HCT116 (cell line): Measurements from ENCODE around the gene FOXN3. TPM values are rescaled to one million over a fixed set of nuclear protein-coding genes. Genes with fewer than 3 reads are reported as not detected.

Source experiments
- ATAC-seq: fragments of 200-7000 bp; cut with Tn5 transposase; 2 replicates; pipeline ENCODE4 v1.9.1; 2020; ENCODE audit warnings: mild to moderate bottlenecking, moderate library complexity
- BruUV-seq: library from RNA; stranded (reverse); fragments of 400-500 nt; replicated peaks from 2 replicates; lab custom pipeline; 2021; lab: Mats Ljungman, UMichigan
- CTCF ChIA-PET: fragments of 300-600 bp; sonication (Branson Sonifier 250); formaldehyde crosslinking; loops from one replicate; lab custom pipeline; 2021; ENCODE audit warnings: antibody characterized with exemption; lab: Charles Lee
- POLR2A ChIA-PET: fragments of 300-600, 350-600 bp; sonication (Branson Sonifier 250); formaldehyde crosslinking; loops from one replicate; lab custom pipeline; 2021; ENCODE audit warnings: antibody characterized with exemption; lab: Charles Lee
- RAD21 ChIA-PET, 2 experiments: fragments of 300-600 bp; sonication (Branson Sonifier 250); formaldehyde crosslinking; loops; one replicate each; lab custom pipeline; 2023; ENCODE audit warnings: low total read pairs in 2 of 2; ENCODE audit not compliant: uncharacterized antibody in 2 of 2, unreplicated experiment in 2 of 2, low non-redundant PET in 1 of 2; lab: Charles Lee
- DNase-seq: peaks from one replicate; pipeline ENCODE4 v3.0.0-alpha.2; 2010; ENCODE audit warnings: low read depth, low spot score
- H2AFZ ChIP-seq: fragments of 200-600 bp; shearing (Covaris generic), sonication (generic); 2 replicates; pipeline ENCODE4 v1.6.1; 2017; ENCODE audit warnings: low read depth, mixed run types, mixed read lengths, antibody characterized with exemption, low read length; ENCODE audit not compliant: poor library complexity, severe bottlenecking
- H3K27ac ChIP-seq: 2 replicates; pipeline ENCODE4 v1.5.1; 2012; ENCODE audit warnings: low read depth, low read length
- H3K27me3 ChIP-seq: fragments of 200-600 bp; sonication (generic); 2 replicates; pipeline ENCODE4 v1.6.1; 2016; ENCODE audit warnings: mixed run types, low read length, mixed read lengths; ENCODE audit not compliant: insufficient read depth
- H3K36me3 ChIP-seq, 2 experiments: fragments of 200-500 bp in 1 of 2; fragments of 200-600 bp in 1 of 2; sonication (Bioruptor generic) in 1 of 2; sonication (generic) in 1 of 2; 2 replicates each; pipeline versions ENCODE4 v1.5.1 to v1.6.1; 2014 to 2016; ENCODE audit warnings: low read length in 2 of 2, inconsistent platforms in 1 of 2, mixed read lengths in 1 of 2, mixed run types in 1 of 2; ENCODE audit not compliant: insufficient read depth in 2 of 2, control insufficient read depth in 1 of 2
- H3K4me1 ChIP-seq, 2 experiments: fragments of 200-600 bp in 1 of 2; sonication (generic) in 1 of 2; 2 replicates each; pipeline versions ENCODE4 v1.5.1 to v1.6.1; 2012 to 2017; ENCODE audit warnings: low read length in 2 of 2, inconsistent platforms in 1 of 2, mild to moderate bottlenecking in 1 of 2, mixed read lengths in 1 of 2, mixed run types in 1 of 2, moderate library complexity in 1 of 2; ENCODE audit not compliant: insufficient read depth in 2 of 2, control insufficient read depth in 1 of 2
- H3K4me2 ChIP-seq: fragments of 200-600 bp; sonication (generic); 2 replicates; pipeline ENCODE4 v1.6.1; 2017; ENCODE audit warnings: mixed run types, low read length, mixed read lengths
- H3K4me3 ChIP-seq, 2 experiments: fragments of 200-600 bp in 1 of 2; sonication (generic) in 1 of 2; replicated peaks in 1 of 2; 2 replicates each; pipeline ENCODE4 v1.5.1; 2011 to 2016; ENCODE audit warnings: low read length in 2 of 2, control low read depth in 1 of 2, low read depth in 1 of 2, mild to moderate bottlenecking in 1 of 2, mixed read lengths in 1 of 2, mixed run types in 1 of 2
- H3K79me2 ChIP-seq: fragments of 200-600 bp; sonication (generic); 2 replicates; pipeline ENCODE4 v1.6.1; 2017; ENCODE audit warnings: mild to moderate bottlenecking, mixed run types, low read length, moderate library complexity, mixed read lengths; ENCODE audit not compliant: insufficient read depth
- H3K9ac ChIP-seq: fragments of 200-600 bp; sonication (generic); 2 replicates; pipeline ENCODE4 v1.6.1; 2016; ENCODE audit warnings: low read length, mixed read lengths
- H3K9me2 ChIP-seq: fragments of 200-600 bp; sonication (generic), shearing (Covaris generic); 2 replicates; pipeline ENCODE4 v1.6.1; 2017; ENCODE audit warnings: mixed run types, mild to moderate bottlenecking, moderate library complexity; ENCODE audit not compliant: insufficient read depth
- H3K9me3 ChIP-seq, 2 experiments: fragments of 200-500 bp in 1 of 2; fragments of 200-600 bp in 1 of 2; sonication (Bioruptor generic) in 1 of 2; sonication (generic) in 1 of 2; 2 replicates each; pipeline ENCODE4 v1.6.1; 2014 to 2017; ENCODE audit warnings: low read length in 2 of 2, mixed read lengths in 2 of 2, inconsistent platforms in 1 of 2, low read depth in 1 of 2, mild to moderate bottlenecking in 1 of 2, mixed run types in 1 of 2, moderate library complexity in 1 of 2; ENCODE audit not compliant: control insufficient read depth in 1 of 2, insufficient read depth in 1 of 2
- H4K20me1 ChIP-seq: fragments of 200-600 bp; sonication (generic), shearing (Covaris generic); 2 replicates; pipeline ENCODE4 v1.6.1; 2017; ENCODE audit warnings: mixed run types, mild to moderate bottlenecking, moderate library complexity; ENCODE audit not compliant: insufficient read depth
- ATF3 ChIP-seq: IDR thresholded peaks from 2 replicates; pipeline ENCODE4 v1.6.1; 2012
- CBX3 ChIP-seq: IDR thresholded peaks from 2 replicates; pipeline ENCODE4 v1.6.1; 2012; ENCODE audit warnings: low read depth
- CTCF ChIP-seq, 3 experiments: fragments of 200-600 bp in 1 of 3; sonication (generic) in 1 of 3; IDR thresholded peaks in 2 of 3; conservative IDR thresholded peaks in 1 of 3; 2 replicates each; pipeline ENCODE4 v1.5.1; 2012 to 2017; ENCODE audit warnings: low read depth in 2 of 3, low read length in 2 of 3, antibody characterized with exemption in 1 of 3, borderline replicate concordance in 1 of 3, control low read depth in 1 of 3, mild to moderate bottlenecking in 1 of 3, mixed read lengths in 1 of 3, mixed run types in 1 of 3, moderate library complexity in 1 of 3; ENCODE audit not compliant: insufficient read depth in 1 of 3
- EGR1 ChIP-seq: IDR thresholded peaks from 2 replicates; pipeline ENCODE4 v1.6.1; 2012; ENCODE audit warnings: low read depth
- ELF1 ChIP-seq: IDR thresholded peaks from 2 replicates; pipeline ENCODE4 v1.6.1; 2012; ENCODE audit warnings: low read depth, borderline replicate concordance
- EZH2 ChIP-seq: fragments of 200-600 bp; sonication (generic); IDR thresholded peaks from 2 replicates; pipeline ENCODE4 v1.6.1; 2017; ENCODE audit warnings: antibody characterized with exemption, mixed run types
- EZH2phosphoT487 ChIP-seq: fragments of 200-600 bp; IDR thresholded peaks from 2 replicates; pipeline ENCODE4 v1.6.1; 2018; ENCODE audit warnings: antibody characterized with exemption, borderline replicate concordance
- MAX ChIP-seq: IDR thresholded peaks from 2 replicates; pipeline ENCODE4 v1.6.1; 2012
- POLR2A ChIP-seq: IDR thresholded peaks from 2 replicates; pipeline ENCODE4 v1.7.0; 2011; ENCODE audit warnings: borderline replicate concordance; ENCODE audit not compliant: insufficient read depth, insufficient read length; ENCODE audit errors: extremely low read depth
- RAD21 ChIP-seq: IDR thresholded peaks from 2 replicates; pipeline ENCODE4 v1.6.1; 2012; ENCODE audit warnings: low read depth, mild to moderate bottlenecking
- SIN3A ChIP-seq: IDR thresholded peaks from 2 replicates; pipeline ENCODE4 v1.6.1; 2012; ENCODE audit warnings: low read depth
- SP1 ChIP-seq: IDR thresholded peaks from 2 replicates; pipeline ENCODE4 v1.6.1; 2012; ENCODE audit warnings: low read depth
- SRF ChIP-seq: IDR thresholded peaks from 2 replicates; pipeline ENCODE4 v1.6.1; 2012; ENCODE audit warnings: low read depth
- YY1 ChIP-seq: IDR thresholded peaks from 2 replicates; pipeline ENCODE4 v1.6.1; 2011; ENCODE audit warnings: low read length, low read depth, moderate library complexity, mild to moderate bottlenecking; ENCODE audit not compliant: insufficient replicate concordance; ENCODE audit errors: extremely low read depth
- ZBTB33 ChIP-seq: IDR thresholded peaks from 2 replicates; pipeline ENCODE4 v1.6.1; 2011; ENCODE audit warnings: mild to moderate bottlenecking, low read length, moderate library complexity; ENCODE audit not compliant: insufficient replicate concordance; ENCODE audit errors: extremely low read depth
- ZNF274 ChIP-seq: fragments of 200-500 bp; sonication (Bioruptor generic); IDR thresholded peaks from 2 replicates; pipeline ENCODE4 v1.6.1; 2014; ENCODE audit warnings: mild to moderate bottlenecking, low read depth, low read length, inconsistent platforms
- intact Hi-C: fragments of 100-400 bp; cut with micrococcal nuclease; formaldehyde crosslinking; loops from 2 replicates; pipeline ENCODE4 v1.10.0; 2022
- total RNA-seq: library from RNA; stranded (reverse); gene quantifications from one replicate; pipeline ENCODE4 v1.2.1, GENCODE V29; 2021; ENCODE audit not compliant: unreplicated experiment

Gene FOXN3
- total RNA-seq, 1 experiment from 2014 or later: 20.0 TPM

GRCh38 chr14:89351516-89352404 lies 65.3 kb downstream of the FOXN3 start:
- ATAC-seq (no peak), DNase-seq (no peak)
- BruUV-seq: no TSS peak
- no peaks in the 10 kb centered on the region for H3K27me3 ChIP-seq
- RAD21 ChIA-PET: no interaction called here
- no peak overlapping the region for H3K9ac ChIP-seq
- no peaks in the 10 kb centered on the region for H3K9me2 ChIP-seq
- POLR2A ChIA-PET: no interaction called here
- intact Hi-C loops: no loop called here
- H3K4me1 ChIP-seq: no peaks in the 10 kb centered on the region
- no peak overlapping the region for H3K4me3 ChIP-seq
- H3K36me3 ChIP-seq: no peaks in the 10 kb centered on the region
- no peaks in the 10 kb centered on the region for H3K79me2 ChIP-seq
- H3K9me3 ChIP-seq: no peaks in the 10 kb centered on the region
- no peak overlapping the region for H2AFZ ChIP-seq
- CTCF ChIA-PET: no interaction called here
- TF ChIP-seq ELF1: no peak
- no peak for TF ChIP-seq EGR1
- TF ChIP-seq CBX3: no peak
- TF ChIP-seq ATF3: no peak
- no peak for TF ChIP-seq SRF
- TF ChIP-seq RAD21: no peak
- TF ChIP-seq MAX: no peak
- no peak for TF ChIP-seq POLR2A
- no peak for TF ChIP-seq CTCF (IDR thresholded peaks at IDR 0.05 in 2 of 3, conservative IDR thresholded peaks at IDR 0.05 in 1 of 3; ENCODE audit: borderline replicate concordance in 1 of 3, insufficient read depth in 1 of 3, low read depth in 2 of 3, low read length in 2 of 3)
- no peak for TF ChIP-seq YY1
- TF ChIP-seq ZNF274: no peak
- TF ChIP-seq EZH2: no peak
- TF ChIP-seq SP1: no peak
- no peak for TF ChIP-seq EZH2phosphoT487
- no peak for TF ChIP-seq ZBTB33
- no peak for TF ChIP-seq SIN3A
- H4K20me1 ChIP-seq: no peaks in the 10 kb centered on the region; the same call in 1 of the 2 replicates
- no peak overlapping the region for H3K27ac ChIP-seq
- H3K4me2 ChIP-seq: no peak overlapping the region
